Effector memory CD4-positive, alpha-beta T cell (primary cell): Measurements from ENCODE around the gene UROC1.

Source experiments
- DNase-seq, 3 donors: peaks; one replicate each; pipeline ENCODE4 v3.0.0-alpha.2; 2020
- H3K27ac ChIP-seq: 2 replicates; pipeline ENCODE4 v1.7.0; 2013; ENCODE audit warnings: mild to moderate bottlenecking, low read length, moderate library complexity; ENCODE audit not compliant: insufficient read depth, poor library complexity, severe bottlenecking
- H3K27me3 ChIP-seq: replicated peaks from 2 replicates; pipeline ENCODE4 v1.7.0; 2013; ENCODE audit warnings: mild to moderate bottlenecking, low read length; ENCODE audit not compliant: insufficient read depth, control insufficient read depth, poor library complexity, severe bottlenecking
- H3K36me3 ChIP-seq: 2 replicates; pipeline ENCODE4 v1.7.0; 2013; ENCODE audit warnings: mild to moderate bottlenecking, low read length, moderate library complexity; ENCODE audit not compliant: control insufficient read depth, insufficient read depth
- H3K4me1 ChIP-seq: 2 replicates; pipeline ENCODE4 v1.7.0; 2013; ENCODE audit warnings: low read length, mild to moderate bottlenecking; ENCODE audit not compliant: control insufficient read depth, insufficient read depth, poor library complexity, severe bottlenecking
- H3K4me3 ChIP-seq: 2 replicates; pipeline ENCODE4 v1.7.0; 2013; ENCODE audit warnings: low read length, low read depth, mild to moderate bottlenecking; ENCODE audit not compliant: insufficient read depth, poor library complexity, severe bottlenecking
- H3K9me3 ChIP-seq: 2 replicates; pipeline ENCODE4 v1.7.0; 2013; ENCODE audit warnings: mild to moderate bottlenecking, low read length, moderate library complexity; ENCODE audit not compliant: control insufficient read depth

UROC1 gene

DNA sequence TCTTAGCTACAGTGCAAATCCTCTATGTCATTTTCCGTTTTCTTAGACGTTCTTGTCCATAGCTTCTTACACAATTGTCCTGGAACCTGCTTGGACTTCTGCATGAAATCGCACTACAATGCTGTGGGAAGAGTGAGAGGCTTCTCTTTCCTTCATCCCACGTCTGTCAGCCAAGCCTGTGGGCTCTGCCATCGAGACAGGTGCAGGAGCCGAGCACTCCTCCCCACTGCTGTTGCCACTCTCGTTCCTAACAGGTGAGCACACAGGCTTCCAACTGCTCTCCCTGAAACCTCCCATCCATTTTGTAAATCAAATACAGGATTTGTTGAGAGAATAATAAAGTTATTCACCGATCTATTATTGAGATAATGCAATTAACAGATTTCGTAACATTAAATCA is 65.4 kb downstream of the UROC1 start:
- H3K4me3 ChIP-seq = no peak overlapping the region
- H3K27me3 ChIP-seq = no peaks in the 10 kb centered on the region
- no peak for DNase-seq
- peaks cover 52% of the 10 kb centered on the region for H3K36me3 ChIP-seq
- H3K9me3 ChIP-seq = no peaks in the 10 kb centered on the region
- H3K27ac ChIP-seq = no peak overlapping the region
- no peaks in the 10 kb centered on the region for H3K4me1 ChIP-seq

DNA sequence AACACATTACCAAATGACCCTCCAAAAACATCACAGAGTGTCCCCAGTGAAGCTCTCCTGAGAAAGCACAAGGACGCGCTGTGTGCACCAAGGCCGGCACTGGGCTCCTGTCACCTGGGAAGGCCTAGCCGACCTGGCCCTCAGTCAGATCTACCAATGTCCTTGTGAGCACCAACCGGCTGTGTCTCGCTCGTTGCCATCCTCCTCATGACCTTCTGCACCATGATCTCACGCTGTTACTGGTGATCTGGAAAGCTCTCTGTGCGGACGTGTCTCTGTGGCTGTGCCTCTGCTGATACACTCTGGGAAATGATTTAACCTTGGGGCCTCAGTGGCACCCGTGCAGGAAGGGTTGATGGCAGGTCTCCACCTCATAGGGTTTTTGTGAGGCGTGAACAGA is 66.1 kb downstream of the UROC1 start:
- H3K27me3 ChIP-seq = no peaks in the 10 kb centered on the region
- H3K4me1 ChIP-seq = no peaks in the 10 kb centered on the region
- H3K9me3 ChIP-seq = no peaks in the 10 kb centered on the region
- H3K36me3 ChIP-seq = peaks cover 46% of the 10 kb centered on the region
- no peak overlapping the region for H3K27ac ChIP-seq
- no peak for DNase-seq
- no peak overlapping the region for H3K4me3 ChIP-seq

DNA sequence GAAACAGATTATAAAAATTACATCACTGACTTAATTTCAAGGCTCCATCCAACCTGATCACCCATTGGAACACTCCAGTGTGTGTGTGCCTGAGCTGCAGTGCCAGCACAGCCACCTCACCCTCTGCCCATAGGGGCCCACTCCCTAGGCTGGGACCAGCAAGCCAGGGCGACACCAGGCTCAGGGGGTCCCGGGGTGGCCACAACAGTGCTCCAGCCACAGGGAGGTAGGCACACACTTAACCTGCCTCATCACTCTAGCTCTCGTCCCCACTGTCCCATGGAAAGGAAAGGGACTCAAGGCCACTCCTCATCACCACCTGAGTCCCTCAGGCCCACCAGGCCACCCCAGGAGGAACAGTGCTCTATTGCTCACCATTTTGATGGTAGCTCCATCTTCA is 66.8 kb downstream of the UROC1 start:
- H3K9me3 ChIP-seq = no peaks in the 10 kb centered on the region
- H3K4me1 ChIP-seq = no peaks in the 10 kb centered on the region
- no peak overlapping the region for H3K27ac ChIP-seq
- no peak overlapping the region for H3K4me3 ChIP-seq
- H3K36me3 ChIP-seq = peaks cover 39% of the 10 kb centered on the region
- no peak for DNase-seq
- no peaks in the 10 kb centered on the region for H3K27me3 ChIP-seq

DNA sequence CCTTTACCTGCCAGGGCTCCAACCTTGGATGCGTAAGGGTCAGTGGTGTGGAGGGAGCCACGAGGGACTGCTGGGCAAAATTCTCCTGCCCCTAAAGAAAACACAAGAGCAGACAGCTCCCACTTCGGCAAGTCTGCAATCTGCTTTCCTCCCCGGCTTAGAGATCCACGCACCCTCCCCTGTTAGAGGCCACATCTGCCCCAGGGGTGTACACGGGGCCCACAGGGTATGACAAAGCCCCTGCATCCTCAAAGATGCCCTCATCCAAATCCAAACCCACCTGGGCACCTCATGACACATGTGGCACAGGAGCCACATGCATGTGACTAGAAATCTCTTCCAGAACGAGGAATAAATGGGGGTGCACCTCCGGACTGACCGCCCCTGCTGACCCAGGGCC is 67.4 kb downstream of the UROC1 start:
- H3K9me3 ChIP-seq = no peaks in the 10 kb centered on the region
- no peaks in the 10 kb centered on the region for H3K27me3 ChIP-seq
- no peak overlapping the region for H3K27ac ChIP-seq
- no peaks in the 10 kb centered on the region for H3K4me1 ChIP-seq
- H3K4me3 ChIP-seq = no peak overlapping the region
- H3K36me3 ChIP-seq = peaks cover 39% of the 10 kb centered on the region
- DNase-seq = no peak

DNA sequence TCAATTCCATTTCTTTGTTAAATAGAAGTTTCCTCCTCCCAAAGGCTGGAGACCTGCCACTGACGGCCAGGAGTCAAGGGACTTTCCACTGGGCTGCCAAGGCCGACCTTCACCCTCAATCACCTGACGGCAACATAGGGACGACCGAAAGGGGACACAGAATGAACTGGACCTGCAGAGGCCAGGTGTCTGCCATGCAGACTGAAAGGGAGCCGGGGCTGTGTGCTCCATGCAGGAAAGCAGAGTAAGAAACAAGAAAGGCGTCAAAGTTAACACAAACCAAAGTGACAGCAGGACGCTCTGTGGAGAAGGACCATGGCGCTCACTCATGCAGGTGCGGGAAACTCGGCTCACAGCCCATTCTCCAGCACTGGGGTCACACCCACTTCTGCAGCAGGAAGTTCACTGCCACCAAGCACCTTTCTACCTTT is 67.9 kb downstream of the UROC1 start:
- H3K27ac ChIP-seq = no peak overlapping the region
- no peaks in the 10 kb centered on the region for H3K27me3 ChIP-seq
- H3K4me1 ChIP-seq = no peaks in the 10 kb centered on the region
- no peak for DNase-seq
- H3K9me3 ChIP-seq = no peaks in the 10 kb centered on the region
- no peak overlapping the region for H3K4me3 ChIP-seq
- H3K36me3 ChIP-seq = peaks cover 35% of the 10 kb centered on the region

DNA sequence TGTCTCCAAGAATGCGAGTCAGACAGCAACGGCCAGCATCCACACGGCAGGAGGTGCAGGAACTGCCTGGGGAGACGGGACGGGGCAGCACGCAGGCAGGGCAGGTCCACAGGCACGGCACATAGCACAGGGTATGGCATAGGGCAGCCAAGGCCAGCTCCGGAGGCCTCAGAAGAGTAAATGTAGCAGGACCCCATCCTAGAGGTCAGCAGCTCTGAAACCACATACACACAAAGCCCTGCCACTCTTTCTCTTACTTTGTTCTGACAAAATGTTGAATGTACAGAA is 68.7 kb downstream of the UROC1 start:
- Histone ChIP-seq H3K36me3 (peaks cover 31% of the 10 kb centered on the region), H3K4me3 (no peak overlapping the region), H3K4me1 (no peaks in the 10 kb centered on the region), H3K27ac (no peak overlapping the region), H3K9me3 (no peaks in the 10 kb centered on the region), H3K27me3 (no peaks in the 10 kb centered on the region)
- no peak for DNase-seq

DNA sequence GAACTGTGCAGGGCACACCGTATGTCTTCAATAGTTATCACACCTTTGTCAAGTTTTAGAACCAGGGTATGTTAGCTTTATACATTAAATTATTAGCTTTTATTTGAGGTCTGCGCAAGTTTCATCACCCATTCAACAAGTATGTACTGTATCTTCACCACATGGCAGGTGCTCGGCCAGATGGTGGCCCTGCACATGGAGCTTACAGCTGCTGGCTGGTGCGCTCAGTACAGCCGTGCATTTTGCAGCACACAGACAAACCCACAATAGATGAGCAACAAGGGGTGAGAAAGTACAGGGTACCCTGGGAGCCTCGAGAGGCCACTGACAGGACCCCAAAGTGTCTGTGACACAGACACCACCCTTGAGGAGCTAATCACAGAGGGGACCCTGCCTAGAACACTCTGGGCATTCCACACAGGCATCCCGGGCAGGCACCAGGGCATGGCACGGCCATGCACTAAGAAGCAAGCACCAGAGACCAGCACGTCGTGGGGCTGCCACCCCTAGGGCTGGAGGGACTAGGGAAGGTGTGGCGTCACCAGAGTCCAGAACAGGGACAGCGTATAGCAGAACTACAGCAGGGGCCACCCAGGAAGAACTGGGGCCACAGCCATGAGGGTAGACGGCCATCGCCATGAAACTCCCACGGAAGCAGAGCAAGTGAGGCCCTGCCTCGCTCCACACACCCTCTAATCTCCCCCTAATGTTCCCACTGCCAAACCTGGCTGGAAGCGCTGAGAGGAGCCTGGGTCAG is 69.3 kb downstream of the UROC1 start:
- no peaks in the 10 kb centered on the region for H3K4me1 ChIP-seq
- peaks cover 27% of the 10 kb centered on the region for H3K36me3 ChIP-seq
- no peak overlapping the region for H3K27ac ChIP-seq
- H3K4me3 ChIP-seq = no peak overlapping the region
- DNase-seq = no peak
- H3K27me3 ChIP-seq = no peaks in the 10 kb centered on the region
- no peaks in the 10 kb centered on the region for H3K9me3 ChIP-seq

DNA sequence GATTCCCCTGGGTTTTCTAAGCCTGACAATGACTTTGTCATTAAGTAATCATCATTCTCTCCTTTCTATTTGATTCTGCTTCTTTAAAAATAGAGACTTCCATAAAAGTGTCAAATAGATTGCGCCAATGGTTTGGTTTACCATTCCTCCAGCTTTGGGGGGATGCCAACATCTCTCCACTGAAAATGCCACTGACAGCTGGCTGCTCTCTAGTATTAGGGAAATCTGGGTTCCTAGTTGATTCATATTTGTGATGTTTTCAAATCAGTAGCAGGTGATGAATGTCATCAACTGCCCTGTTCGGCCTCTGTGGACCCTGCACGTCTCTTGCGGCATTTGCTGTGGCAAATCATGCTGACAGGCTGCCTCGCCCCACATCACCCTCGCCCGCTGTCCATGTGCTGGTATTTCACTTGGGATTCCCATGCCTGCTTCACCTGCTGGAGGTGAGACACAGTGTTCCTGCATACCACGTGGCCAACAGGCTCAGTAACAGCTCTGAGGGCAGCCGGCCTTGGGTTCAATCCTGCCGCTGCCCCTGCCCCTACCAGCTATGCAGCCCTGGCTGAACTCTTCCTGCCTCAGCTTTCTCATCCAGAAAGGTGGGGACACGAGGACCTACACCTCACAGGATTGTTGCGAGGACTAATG is 70.0 kb downstream of the UROC1 start:
- Histone ChIP-seq H3K27ac (no peak overlapping the region), H3K36me3 (peaks cover 23% of the 10 kb centered on the region), H3K9me3 (no peaks in the 10 kb centered on the region), H3K4me1 (no peaks in the 10 kb centered on the region), H3K4me3 (no peak overlapping the region), H3K27me3 (no peaks in the 10 kb centered on the region)
- DNase-seq = no peak

DNA sequence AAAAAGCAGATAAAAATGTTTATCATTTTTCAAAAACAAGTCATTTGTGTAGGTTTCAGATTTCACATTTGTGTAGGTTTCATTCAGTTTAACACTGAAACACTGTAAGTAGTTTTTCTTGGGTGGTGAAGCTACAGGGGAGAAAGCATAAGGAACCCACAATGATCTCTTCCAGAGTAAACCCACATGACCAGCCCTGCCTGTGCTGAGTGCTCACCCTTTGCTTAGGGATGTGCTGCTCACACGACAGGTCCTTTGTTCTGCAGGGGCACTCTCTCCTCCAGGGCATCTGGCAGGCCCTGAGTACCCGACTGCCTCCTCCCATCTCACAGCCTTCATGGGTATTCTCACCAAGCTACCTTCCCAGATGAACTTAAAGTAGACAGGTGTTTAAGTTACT is 70.8 kb downstream of the UROC1 start:
- no peaks in the 10 kb centered on the region for H3K27me3 ChIP-seq
- no peaks in the 10 kb centered on the region for H3K9me3 ChIP-seq
- no peak overlapping the region for H3K27ac ChIP-seq
- no peaks in the 10 kb centered on the region for H3K4me1 ChIP-seq
- no peak for DNase-seq
- H3K36me3 ChIP-seq = peaks cover 17% of the 10 kb centered on the region
- H3K4me3 ChIP-seq = no peak overlapping the region

DNA sequence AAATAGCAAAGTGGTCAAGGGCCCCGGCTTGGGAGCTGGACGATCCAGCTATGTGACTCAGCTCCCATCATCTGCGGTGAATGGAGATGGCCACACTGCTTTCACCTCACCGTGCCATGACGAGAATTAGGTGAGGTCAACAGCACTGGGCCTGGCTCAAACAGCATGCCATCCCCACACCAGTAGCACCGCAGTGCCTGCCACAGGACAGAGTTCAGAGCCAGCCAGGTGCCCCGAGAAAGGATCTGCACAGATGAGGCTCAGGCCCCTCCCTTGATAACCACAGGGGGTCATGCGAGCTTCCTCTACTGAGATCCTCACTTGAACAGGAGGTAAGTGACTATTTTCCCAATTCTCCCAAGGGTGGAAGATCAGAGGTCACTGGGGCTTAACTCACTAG is 71.3 kb downstream of the UROC1 start:
- H3K27me3 ChIP-seq = no peaks in the 10 kb centered on the region
- H3K4me1 ChIP-seq = no peaks in the 10 kb centered on the region
- DNase-seq = no peak
- H3K27ac ChIP-seq = no peak overlapping the region
- no peaks in the 10 kb centered on the region for H3K9me3 ChIP-seq
- no peak overlapping the region for H3K4me3 ChIP-seq
- H3K36me3 ChIP-seq = peaks cover 21% of the 10 kb centered on the region
